SW480 (cell line): Measurements from ENCODE around the gene HCN2.

Experiments used
- DNase-seq: peaks from one replicate; pipeline ENCODE4 v3.0.0-alpha.2; 2016; ENCODE audit warnings: low spot score

The HCN2 gene

GRCh38 chr19:589693-590395 is at the start of gene HCN2:
TSS of gene HCN2 (plus strand) at chr19:589881. CDS start at chr19:589946, 65 bp downstream.
- no peak for DNase-seq

GRCh38 chr19:540867-541637 is 48.6 kb upstream of the HCN2 start:
- no peak for DNase-seq

- no peak for DNase-seq
These were observed 48.0 kb upstream of the HCN2 start for GRCh38 chr19:541699-542098.

GRCh38 chr19:542173-542866 is 47.4 kb upstream of the HCN2 start:
- no peak for DNase-seq

- DNase-seq, result no peak
These were observed 45.6 kb upstream of the HCN2 start, which contains the start of gene GZMM for GRCh38 chr19:543910-544608. TSS of gene GZMM (plus strand) at chr19:544053. CDS start at chr19:544072, 19 bp downstream.

GRCh38 chr19:547117-547516 is 42.6 kb upstream of the HCN2 start:
- no peak for DNase-seq

GRCh38 chr19:547836-548720 is 41.6 kb upstream of the HCN2 start:
- DNase-seq, result no peak

- no peak for DNase-seq
These were observed 40.5 kb upstream of the HCN2 start for GRCh38 chr19:548886-549830.

GRCh38 chr19:554817-555216 is 34.9 kb upstream of the HCN2 start:
- DNase-seq, result no peak

GRCh38 chr19:555474-555808 is 34.2 kb upstream of the HCN2 start:
- no peak for DNase-seq

- DNase-seq, result no peak
These were observed 32.9 kb upstream of the HCN2 start for GRCh38 chr19:556611-557382.

- DNase-seq, result no peak
These were observed 30.8 kb upstream of the HCN2 start for GRCh38 chr19:558770-559439.

GRCh38 chr19:560121-560520 is 29.6 kb upstream of the HCN2 start:
- DNase-seq, result no peak

GRCh38 chr19:566403-566802 is 23.3 kb upstream of the HCN2 start:
- DNase-seq, result no peak

GRCh38 chr19:566844-567243 is 22.8 kb upstream of the HCN2 start:
- no peak for DNase-seq

- no peak for DNase-seq
These were observed 22.3 kb upstream of the HCN2 start for GRCh38 chr19:567296-567900.

GRCh38 chr19:570251-570686 is 19.4 kb upstream of the HCN2 start:
- DNase-seq, result no peak

GRCh38 chr19:570937-571565 is 18.6 kb upstream of the HCN2 start:
- DNase-seq, result peak; percentile 77
